ENCODE data around the gene RRAGC. TPM values are rescaled to one million over a fixed set of nuclear protein-coding genes. Genes with fewer than 3 reads are reported as not detected.

Gene RRAGC
- polyA plus RNA-seq, 1 experiment, result 6.5 TPM

DNA sequence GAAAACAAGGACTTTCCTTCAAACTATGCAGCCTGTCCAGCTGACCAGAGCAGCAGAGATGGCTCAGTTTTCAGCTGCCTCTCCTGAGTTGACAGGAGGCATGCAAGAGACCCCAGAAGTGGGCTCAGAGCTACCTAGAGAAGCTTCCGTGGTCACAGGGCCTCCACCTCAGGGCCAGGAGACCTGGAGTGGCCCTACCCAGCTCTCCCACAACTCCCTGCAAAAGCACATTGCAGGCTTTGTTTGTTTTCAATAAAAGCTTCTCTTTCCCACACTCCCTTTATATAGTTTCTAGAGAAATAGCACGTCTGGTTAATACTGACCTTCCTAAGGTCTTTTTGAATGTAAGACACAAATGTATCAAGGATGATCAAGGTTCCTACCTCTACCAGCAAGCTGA lies 40.1 kb downstream of the RRAGC start:
- H3K36me3 ChIP-seq (ENCODE audit: control insufficient read depth, insufficient read depth, low read length), result no peaks in the 10 kb centered on the region
- no peak overlapping the region for H3K4me3 ChIP-seq (ENCODE audit: low read depth, low read length)
- no peak for DNase-seq (ENCODE audit: low read depth)
- POLR2A ChIA-PET, result no interaction called here
- TF ChIP-seq, protein P1, sequence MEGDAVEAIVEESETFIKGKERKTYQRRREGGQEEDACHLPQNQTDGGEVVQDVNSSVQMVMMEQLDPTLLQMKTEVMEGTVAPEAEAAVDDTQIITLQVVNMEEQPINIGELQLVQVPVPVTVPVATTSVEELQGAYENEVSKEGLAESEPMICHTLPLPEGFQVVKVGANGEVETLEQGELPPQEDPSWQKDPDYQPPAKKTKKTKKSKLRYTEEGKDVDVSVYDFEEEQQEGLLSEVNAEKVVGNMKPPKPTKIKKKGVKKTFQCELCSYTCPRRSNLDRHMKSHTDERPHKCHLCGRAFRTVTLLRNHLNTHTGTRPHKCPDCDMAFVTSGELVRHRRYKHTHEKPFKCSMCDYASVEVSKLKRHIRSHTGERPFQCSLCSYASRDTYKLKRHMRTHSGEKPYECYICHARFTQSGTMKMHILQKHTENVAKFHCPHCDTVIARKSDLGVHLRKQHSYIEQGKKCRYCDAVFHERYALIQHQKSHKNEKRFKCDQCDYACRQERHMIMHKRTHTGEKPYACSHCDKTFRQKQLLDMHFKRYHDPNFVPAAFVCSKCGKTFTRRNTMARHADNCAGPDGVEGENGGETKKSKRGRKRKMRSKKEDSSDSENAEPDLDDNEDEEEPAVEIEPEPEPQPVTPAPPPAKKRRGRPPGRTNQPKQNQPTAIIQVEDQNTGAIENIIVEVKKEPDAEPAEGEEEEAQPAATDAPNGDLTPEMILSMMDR (IDR thresholded peaks at IDR 0.05; ENCODE audit: insufficient read depth, low read depth, low read length), result no peak
- peaks cover 45% of the 10 kb centered on the region for H3K27me3 ChIP-seq (ENCODE audit: control insufficient read depth, insufficient read depth, low read length)
- CTCF ChIA-PET, result interaction anchor here (0.9 to 2.2 kb wide), 8 partner anchors 8 to 799 kb away, joined by 3 to 13 read pairs (median 8); no protein-coding TSS in a partner anchor

DNA sequence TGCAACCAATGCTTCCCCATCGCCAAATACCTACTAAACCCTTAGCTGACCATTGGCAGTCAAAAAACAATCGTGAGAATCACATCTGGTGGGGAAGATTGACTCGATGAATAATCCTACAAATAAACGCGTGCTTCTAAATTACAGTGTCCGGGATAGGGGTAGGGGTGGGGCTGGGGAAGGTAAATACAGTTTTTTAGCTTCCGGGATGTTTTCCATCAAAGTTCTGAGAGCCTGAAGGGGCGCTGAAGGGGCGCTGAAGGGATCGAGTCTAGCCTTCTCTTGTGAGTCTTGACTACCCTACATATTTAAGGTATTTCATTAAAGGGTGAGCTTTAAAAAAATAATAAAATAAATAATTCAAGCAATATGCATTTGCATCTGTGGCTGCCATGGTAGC lies 40.5 kb downstream of the RRAGC start:
- peaks cover 47% of the 10 kb centered on the region for H3K27me3 ChIP-seq (ENCODE audit: control insufficient read depth, insufficient read depth, low read length)
- ChIA-PET CTCF (interaction anchor here (0.9 to 2.2 kb wide), 8 partner anchors 9 to 799 kb away, joined by 3 to 13 read pairs (median 8); no protein-coding TSS in a partner anchor), POLR2A (no interaction called here)
- no peaks in the 10 kb centered on the region for H3K36me3 ChIP-seq (ENCODE audit: control insufficient read depth, insufficient read depth, low read length)
- no peak for DNase-seq (ENCODE audit: low read depth)
- TF ChIP-seq, protein P1 (IDR thresholded peaks at IDR 0.05; ENCODE audit: insufficient read depth, low read depth, low read length), result no peak
- H3K4me3 ChIP-seq (ENCODE audit: low read depth, low read length), result no peak overlapping the region

DNA sequence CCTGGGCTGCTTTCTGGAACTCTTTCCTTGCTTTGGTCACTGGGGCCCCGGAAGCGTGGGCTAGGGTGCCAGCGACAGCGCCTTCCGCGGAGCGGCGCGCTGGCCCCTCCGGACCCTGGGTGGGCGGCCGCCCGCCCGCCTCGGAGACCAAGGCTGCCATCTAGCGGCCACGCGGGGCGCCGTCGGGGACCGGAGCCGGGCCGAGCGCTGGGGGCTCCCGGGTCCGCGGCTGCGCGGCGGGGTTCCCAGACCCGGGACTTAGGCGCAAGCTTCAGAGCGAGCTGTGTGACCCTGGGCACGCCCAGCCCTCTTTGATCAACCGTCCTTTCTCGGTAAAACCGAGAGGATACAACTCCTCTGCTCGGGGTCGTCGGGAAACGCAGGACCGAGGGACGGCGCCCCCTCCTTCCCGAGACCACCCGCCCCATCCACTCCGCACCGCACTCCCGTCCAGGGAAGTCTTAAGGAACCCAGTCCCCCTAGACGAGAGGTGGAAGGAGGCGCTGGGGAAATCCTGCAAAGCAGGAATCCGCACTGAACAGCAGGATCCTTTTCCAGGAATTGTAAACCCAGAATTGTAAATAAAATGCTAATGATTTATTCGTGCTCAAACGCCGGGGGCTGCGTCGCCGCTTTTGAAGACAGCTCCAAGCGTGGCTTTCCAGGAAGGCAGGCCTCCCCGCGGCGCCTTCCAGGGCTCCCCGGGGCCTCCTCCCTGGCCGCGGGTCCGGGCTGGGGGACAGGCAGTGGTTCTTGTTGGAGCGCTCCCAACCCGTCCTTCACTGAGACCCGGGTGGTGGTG lies 41.2 kb downstream of the RRAGC start:
- TF ChIP-seq, protein P1 (IDR thresholded peaks at IDR 0.05; ENCODE audit: insufficient read depth, low read depth, low read length), result no peak
- peaks cover 50% of the 10 kb centered on the region for H3K27me3 ChIP-seq (ENCODE audit: control insufficient read depth, insufficient read depth, low read length)
- ChIA-PET CTCF (interaction anchor here (1.3 to 2.2 kb wide), 8 partner anchors 9 to 792 kb away, joined by 4 to 13 read pairs (median 8); no protein-coding TSS in a partner anchor), POLR2A (no interaction called here)
- peak overlapping the region; percentile 4; the same call in 1 of the 2 replicates for H3K4me3 ChIP-seq (ENCODE audit: low read depth, low read length)
- no peaks in the 10 kb centered on the region for H3K36me3 ChIP-seq (ENCODE audit: control insufficient read depth, insufficient read depth, low read length)
- DNase-seq (ENCODE audit: low read depth), result no peak

DNA sequence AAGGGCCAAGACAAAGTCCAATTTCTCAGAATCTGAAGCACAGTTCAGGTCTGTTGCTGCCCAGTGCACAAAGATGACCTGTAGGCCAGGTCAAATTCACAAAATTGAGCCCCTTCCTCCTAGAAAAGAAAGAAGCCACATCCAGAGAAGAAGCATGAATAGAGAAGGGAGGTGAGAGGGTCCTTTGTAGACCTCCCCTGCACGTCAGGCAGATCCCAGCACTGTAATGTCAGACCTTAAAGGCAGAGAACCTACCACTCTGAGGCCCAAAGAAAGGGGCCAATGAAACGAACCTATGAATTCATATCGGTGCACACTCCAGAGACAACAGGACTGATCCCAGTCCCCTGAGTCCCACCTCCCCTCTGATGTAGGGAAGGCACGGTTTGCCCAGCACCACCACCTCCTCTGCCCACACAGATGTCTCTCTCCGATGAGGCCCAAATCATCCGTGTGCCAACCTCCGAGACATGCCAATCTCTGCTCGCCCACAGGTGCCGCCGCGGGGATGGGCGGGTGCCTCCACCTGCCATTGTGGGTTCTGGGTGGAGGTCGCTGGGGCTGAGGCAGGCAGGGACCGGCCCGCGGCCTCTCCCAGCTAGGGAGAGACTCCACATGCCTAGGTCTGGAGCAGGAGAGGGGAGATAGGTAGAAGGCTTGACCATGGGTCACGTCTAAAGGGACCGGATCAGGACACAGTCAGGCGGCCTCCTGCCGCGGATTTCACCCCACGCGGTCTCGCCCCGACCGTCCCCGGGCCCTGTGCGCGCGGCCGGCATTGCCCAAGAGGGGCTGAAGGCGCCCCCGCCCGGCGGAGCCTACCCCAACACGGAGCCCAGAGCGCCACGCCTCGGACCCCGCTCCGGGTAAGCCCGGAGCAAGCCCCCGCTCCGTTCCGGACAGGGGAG lies 42.1 kb downstream of the RRAGC start:
- no peak for DNase-seq (ENCODE audit: low read depth)
- peaks cover 50% of the 10 kb centered on the region for H3K27me3 ChIP-seq (ENCODE audit: control insufficient read depth, insufficient read depth, low read length)
- H3K36me3 ChIP-seq (ENCODE audit: control insufficient read depth, insufficient read depth, low read length), result no peaks in the 10 kb centered on the region
- peak overlapping the region; percentile 4; the same call in 1 of the 2 replicates for H3K4me3 ChIP-seq (ENCODE audit: low read depth, low read length)
- ChIA-PET CTCF (interaction anchor here (0.6 to 2.2 kb wide), 5 partner anchors 10 to 281 kb away, joined by 3 to 13 read pairs (median 5); no protein-coding TSS in a partner anchor), POLR2A (no interaction called here)
- TF ChIP-seq, protein P1 (IDR thresholded peaks at IDR 0.05; ENCODE audit: insufficient read depth, low read depth, low read length), result no peak

Measured in BJ (cell line).